GM23338 (cell line): Measurements from ENCODE around the gene CACNA1B. TPM values are rescaled to one million over a fixed set of nuclear protein-coding genes. Genes with fewer than 3 reads are reported as not detected.
A peak's percentile ranks its signal among the peaks of the same experiment; 100 is the strongest.

Experiments
- ATAC-seq: fragments of 200-7000 bp; cut with Tn5 transposase; 3 replicates; pipeline ENCODE4 v1.9.1; 2020
- DNase-seq: peaks from one replicate; pipeline ENCODE4 v3.0.0-alpha.2; 2015; ENCODE audit warnings: low spot score
- H2AFZ ChIP-seq: fragments of 200-600 bp; sonication (generic); 2 replicates; pipeline ENCODE4 v1.8.0; 2016; ENCODE audit warnings: antibody characterized with exemption, mild to moderate bottlenecking, moderate library complexity
- H3F3A ChIP-seq: fragments of 200-600 bp; sonication (generic); replicated peaks from 2 replicates; pipeline ENCODE4 v1.8.0; 2017; ENCODE audit warnings: antibody characterized with exemption, mixed run types, low read depth
- H3K27ac ChIP-seq: fragments of 200-600 bp; sonication (generic); 2 replicates; pipeline ENCODE4 v1.6.1; 2016; ENCODE audit warnings: low read depth
- H3K27me3 ChIP-seq: fragments of 200-600 bp; sonication (generic); 2 replicates; pipeline ENCODE4 v1.8.0; 2016; ENCODE audit warnings: mild to moderate bottlenecking, mixed run types, moderate library complexity; ENCODE audit not compliant: insufficient read depth
- H3K36me3 ChIP-seq: fragments of 200-600 bp; sonication (generic); 2 replicates; pipeline ENCODE4 v1.8.0; 2016; ENCODE audit warnings: mild to moderate bottlenecking; ENCODE audit not compliant: insufficient read depth
- H3K4me1 ChIP-seq: fragments of 200-600 bp; sonication (generic); 2 replicates; pipeline ENCODE4 v1.8.0; 2016; ENCODE audit warnings: mild to moderate bottlenecking, moderate library complexity; ENCODE audit not compliant: insufficient read depth
- H3K4me2 ChIP-seq: fragments of 200-600 bp; sonication (generic); 2 replicates; pipeline ENCODE4 v1.7.1; 2017; ENCODE audit warnings: mixed run types
- H3K4me3 ChIP-seq: fragments of 200-600 bp; sonication (generic); 2 replicates; pipeline ENCODE4 v1.6.1; 2016; ENCODE audit warnings: mixed run types
- H3K79me2 ChIP-seq: fragments of 200-600 bp; sonication (generic); replicated peaks from 2 replicates; pipeline ENCODE4 v1.8.0; 2017; ENCODE audit warnings: mild to moderate bottlenecking; ENCODE audit not compliant: insufficient read depth
- H3K9me2 ChIP-seq: fragments of 200-600 bp; sonication (generic); 2 replicates; pipeline ENCODE4 v1.8.0; 2017; ENCODE audit not compliant: insufficient read depth
- H4K20me1 ChIP-seq: fragments of 200-600 bp; sonication (generic); replicated peaks from 2 replicates; pipeline ENCODE4 v1.8.0; 2017; ENCODE audit warnings: mild to moderate bottlenecking; ENCODE audit not compliant: insufficient read depth
- H3K27ac Mint-ChIP-seq: 2 replicates; pipeline ENCODE4 v1.8.0; 2020; ENCODE audit warnings: inconsistent platforms, mild to moderate bottlenecking, moderate library complexity, mixed read lengths
- H3K27me3 Mint-ChIP-seq: 3 replicates; pipeline ENCODE4 v1.8.0; 2022; ENCODE audit warnings: low read depth, mild to moderate bottlenecking, moderate library complexity, mixed read lengths, inconsistent platforms; ENCODE audit not compliant: insufficient read depth, poor library complexity
- H3K36me3 Mint-ChIP-seq: 3 replicates; pipeline ENCODE4 v1.8.0; 2021; ENCODE audit warnings: low read depth, mild to moderate bottlenecking, inconsistent platforms, moderate library complexity, mixed read lengths
- H3K4me1 Mint-ChIP-seq: 3 replicates; pipeline ENCODE4 v1.8.0; 2020; ENCODE audit warnings: mild to moderate bottlenecking, inconsistent platforms, mixed read lengths
- H3K4me3 Mint-ChIP-seq: 3 replicates; pipeline ENCODE4 v1.8.0; 2021; ENCODE audit warnings: moderate library complexity, mild to moderate bottlenecking, inconsistent platforms, mixed read lengths
- H3K9me3 Mint-ChIP-seq: 3 replicates; pipeline ENCODE4 v1.8.0; 2020; ENCODE audit warnings: moderate library complexity, mild to moderate bottlenecking, inconsistent platforms, mixed read lengths
- EZH2 ChIP-seq: fragments of 200-600 bp; sonication (generic); IDR thresholded peaks from one replicate; pipeline ENCODE4 v1.8.0; 2017; ENCODE audit warnings: antibody characterized with exemption, mild to moderate bottlenecking, low read depth; ENCODE audit not compliant: unreplicated experiment
- EZH2phosphoT487 ChIP-seq: fragments of 200-600 bp; sonication (generic); IDR thresholded peaks from one replicate; pipeline ENCODE4 v1.8.1; 2018; ENCODE audit warnings: antibody characterized with exemption; ENCODE audit not compliant: unreplicated experiment
- JUNB ChIP-seq: IDR thresholded peaks from one replicate; pipeline ENCODE4 v1.6.1; 2016; ENCODE audit warnings: antibody characterized with exemption; ENCODE audit not compliant: unreplicated experiment
- NANOG ChIP-seq: IDR thresholded peaks from 2 replicates; pipeline ENCODE4 v1.6.1; 2016; ENCODE audit warnings: antibody characterized with exemption, borderline replicate concordance
- POLR2AphosphoS5 ChIP-seq: IDR thresholded peaks from 2 replicates; pipeline ENCODE4 v1.6.1; 2016; ENCODE audit warnings: antibody characterized with exemption, low read depth
- REST ChIP-seq: IDR thresholded peaks from one replicate; pipeline ENCODE4 v1.6.1; 2018; ENCODE audit warnings: antibody characterized with exemption; ENCODE audit not compliant: unreplicated experiment
- STAT1 ChIP-seq: IDR thresholded peaks from one replicate; pipeline ENCODE4 v1.6.1; 2016; ENCODE audit warnings: antibody characterized with exemption; ENCODE audit not compliant: unreplicated experiment
- ZNF114 ChIP-seq: fragments of 250-450 bp; sonication (Bioruptor Pico); IDR thresholded peaks from 2 replicates; pipeline ENCODE4 v1.5.0; 2020; ENCODE audit warnings: mild to moderate bottlenecking, moderate library complexity
- ZNF331 ChIP-seq: fragments of 250-450 bp; sonication (Bioruptor Pico); IDR thresholded peaks from 2 replicates; pipeline ENCODE4 v1.5.0; 2020; ENCODE audit warnings: low read depth, mild to moderate bottlenecking, moderate library complexity
- polyA plus RNA-seq: library from polyadenylated mRNA; unstranded; fragments of >200 nt; fragmentation: Nextera tagmentation; extraction: Ambion mirVana; gene quantifications from 2 replicates; pipeline ENCODE4 v1.2.1, GENCODE V29; 2016
- total RNA-seq: library from RNA; depleted of rRNA; stranded (reverse); fragments of >200 nt; shearing (Covaris generic); gene quantifications from 2 replicates; pipeline ENCODE4 v1.2.3, GENCODE V29; 2014
- TF ChIP-seq, protein P1 (sequence below): IDR thresholded peaks from 2 replicates; pipeline ENCODE4 v1.6.1; 2016; ENCODE audit warnings: antibody characterized with exemption
- TF ChIP-seq, protein P2 (sequence below), 2 experiments: fragments of 200-600 bp in 1 of 2; sonication (generic) in 1 of 2; conservative IDR thresholded peaks; 2 replicates each; pipeline versions ENCODE4 v1.5.1 to v1.6.1; 2016 to 2017; ENCODE audit warnings: antibody characterized with exemption in 2 of 2, low read depth in 2 of 2, mild to moderate bottlenecking in 2 of 2, moderate library complexity in 1 of 2

The CACNA1B gene
- total and polyA plus RNA-seq, 2 experiments from 2014 or later: 1.1 to 10.4 TPM

DNA sequence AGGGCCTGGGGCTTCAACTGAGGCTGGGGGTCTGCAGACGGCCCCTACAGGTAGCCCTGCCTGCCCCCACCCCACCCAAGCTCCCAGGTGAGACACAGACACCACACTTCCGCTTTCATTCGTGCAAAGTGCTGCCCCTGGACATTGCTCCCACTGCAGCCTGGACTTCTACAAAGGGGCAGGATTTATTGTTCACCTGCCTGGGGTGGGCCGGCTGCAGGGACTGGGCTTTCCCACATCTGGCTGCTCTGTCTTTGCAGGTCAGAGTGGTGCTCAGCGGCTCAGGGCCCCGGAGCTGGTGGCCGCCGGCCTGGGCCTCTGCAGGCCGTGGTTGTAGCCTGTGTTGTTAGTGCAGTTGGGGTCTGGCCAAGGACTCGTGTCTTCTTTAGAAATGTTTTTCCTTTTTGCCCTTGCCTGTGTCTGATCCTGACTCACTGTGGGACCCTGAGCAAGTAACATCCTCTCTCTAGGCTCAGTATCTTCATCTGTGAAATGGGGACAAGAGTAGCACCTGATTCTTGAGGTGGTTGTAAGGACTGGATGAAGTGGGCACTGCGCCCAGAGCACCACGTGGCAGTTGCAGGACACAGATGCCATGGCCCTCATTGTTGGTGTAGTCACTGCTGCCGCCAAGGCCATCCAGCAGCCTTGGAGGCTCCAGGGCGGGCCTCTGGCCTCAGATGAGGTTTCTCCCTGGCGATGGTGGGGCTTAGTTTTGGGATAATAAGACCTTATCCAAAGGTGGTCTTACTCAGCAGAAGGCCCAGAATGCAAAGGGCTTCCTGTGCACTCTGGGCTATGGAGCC lies 143.9 kb downstream of the CACNA1B start (continued):
- no peak for TF ChIP-seq JUNB
- TF ChIP-seq, protein P1, sequence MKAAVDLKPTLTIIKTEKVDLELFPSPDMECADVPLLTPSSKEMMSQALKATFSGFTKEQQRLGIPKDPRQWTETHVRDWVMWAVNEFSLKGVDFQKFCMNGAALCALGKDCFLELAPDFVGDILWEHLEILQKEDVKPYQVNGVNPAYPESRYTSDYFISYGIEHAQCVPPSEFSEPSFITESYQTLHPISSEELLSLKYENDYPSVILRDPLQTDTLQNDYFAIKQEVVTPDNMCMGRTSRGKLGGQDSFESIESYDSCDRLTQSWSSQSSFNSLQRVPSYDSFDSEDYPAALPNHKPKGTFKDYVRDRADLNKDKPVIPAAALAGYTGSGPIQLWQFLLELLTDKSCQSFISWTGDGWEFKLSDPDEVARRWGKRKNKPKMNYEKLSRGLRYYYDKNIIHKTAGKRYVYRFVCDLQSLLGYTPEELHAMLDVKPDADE: no peak
- TF ChIP-seq STAT1: no peak
- no peak for TF ChIP-seq EZH2
- TF ChIP-seq ZNF114 (CRISPR knock-in tag): no peak
- TF ChIP-seq REST: no peak
- no peak for TF ChIP-seq EZH2phosphoT487
- no peak for TF ChIP-seq NANOG
- TF ChIP-seq, protein P2, sequence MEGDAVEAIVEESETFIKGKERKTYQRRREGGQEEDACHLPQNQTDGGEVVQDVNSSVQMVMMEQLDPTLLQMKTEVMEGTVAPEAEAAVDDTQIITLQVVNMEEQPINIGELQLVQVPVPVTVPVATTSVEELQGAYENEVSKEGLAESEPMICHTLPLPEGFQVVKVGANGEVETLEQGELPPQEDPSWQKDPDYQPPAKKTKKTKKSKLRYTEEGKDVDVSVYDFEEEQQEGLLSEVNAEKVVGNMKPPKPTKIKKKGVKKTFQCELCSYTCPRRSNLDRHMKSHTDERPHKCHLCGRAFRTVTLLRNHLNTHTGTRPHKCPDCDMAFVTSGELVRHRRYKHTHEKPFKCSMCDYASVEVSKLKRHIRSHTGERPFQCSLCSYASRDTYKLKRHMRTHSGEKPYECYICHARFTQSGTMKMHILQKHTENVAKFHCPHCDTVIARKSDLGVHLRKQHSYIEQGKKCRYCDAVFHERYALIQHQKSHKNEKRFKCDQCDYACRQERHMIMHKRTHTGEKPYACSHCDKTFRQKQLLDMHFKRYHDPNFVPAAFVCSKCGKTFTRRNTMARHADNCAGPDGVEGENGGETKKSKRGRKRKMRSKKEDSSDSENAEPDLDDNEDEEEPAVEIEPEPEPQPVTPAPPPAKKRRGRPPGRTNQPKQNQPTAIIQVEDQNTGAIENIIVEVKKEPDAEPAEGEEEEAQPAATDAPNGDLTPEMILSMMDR (conservative IDR thresholded peaks at IDR 0.05; ENCODE audit: low read depth in 2 of 2): no peak
- TF ChIP-seq ZNF331 (CRISPR knock-in tag): no peak

DNA sequence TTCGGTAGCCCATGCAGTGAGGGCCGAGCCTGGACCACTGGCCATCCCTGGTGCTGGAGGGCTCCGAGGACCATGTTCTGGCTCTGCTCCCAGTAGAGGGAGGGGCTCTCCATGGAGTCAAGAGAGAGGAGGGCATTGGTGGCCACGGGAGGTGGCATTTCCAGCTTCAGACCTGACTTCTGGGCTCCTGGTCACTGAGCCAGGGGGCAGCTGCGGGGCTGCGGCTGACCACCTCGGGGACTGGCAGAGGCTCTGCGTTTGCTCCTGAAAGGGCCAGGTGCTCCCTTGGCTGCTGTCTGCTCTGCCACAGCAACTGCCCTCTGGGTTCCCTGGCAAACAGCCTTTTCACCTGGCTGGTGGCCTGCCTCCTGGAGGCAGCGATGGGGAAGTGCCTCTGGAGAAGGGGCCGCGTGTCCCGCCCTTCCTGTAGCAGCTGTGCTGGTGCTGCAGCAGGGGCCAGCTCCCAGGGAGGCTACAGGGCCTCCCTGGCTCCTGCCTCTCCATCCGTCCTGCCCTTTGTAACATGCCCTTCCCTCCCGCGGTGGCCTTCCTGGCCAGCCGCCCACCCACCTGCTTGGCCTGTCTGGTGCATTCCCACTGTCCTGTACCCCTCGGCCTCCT lies 144.6 kb downstream of the CACNA1B start:
- no peaks in the 10 kb centered on the region for H3K4me1 ChIP-seq
- DNase-seq: peak; percentile 88
- TF ChIP-seq, protein P2 (conservative IDR thresholded peaks at IDR 0.05; ENCODE audit: low read depth in 2 of 2): peak; percentile 66 to 82
- TF ChIP-seq POLR2AphosphoS5: no peak; the same call in 1 of the 2 replicates
- H3K79me2 ChIP-seq: no peaks in the 10 kb centered on the region
- peaks cover 10% of the 10 kb centered on the region for H3K36me3 Mint-ChIP-seq
- H3K27me3 ChIP-seq: peaks cover 8% of the 10 kb centered on the region
- peaks cover 3% of the 10 kb centered on the region for H3K4me1 Mint-ChIP-seq
- peaks cover 11% of the 10 kb centered on the region for H3K27me3 Mint-ChIP-seq
- ATAC-seq: peak; percentile 87
- no peaks in the 10 kb centered on the region for H3K36me3 ChIP-seq
- H3K9me3 Mint-ChIP-seq: no peaks in the 10 kb centered on the region
- peak overlapping the region; percentile 61 for H3K4me3 ChIP-seq
- H3K27ac ChIP-seq: no peak overlapping the region
- H4K20me1 ChIP-seq: no peaks in the 10 kb centered on the region
- no peaks in the 10 kb centered on the region; the same call in 1 of the 2 replicates for H3F3A ChIP-seq
- H3K4me3 Mint-ChIP-seq: peak overlapping the region; percentile 53
- H2AFZ ChIP-seq: peak overlapping the region; percentile 66
- H3K4me2 ChIP-seq: peak overlapping the region; percentile 84
- no peaks in the 10 kb centered on the region for H3K9me2 ChIP-seq
- H3K27ac Mint-ChIP-seq: no peak overlapping the region
